HG03045 (cell line): ENCODE results near the gene GOLGA5.
A peak's percentile ranks its signal among the peaks of the same experiment; 100 is the strongest.
"Not testable (repeated sequence)": the region's sequence is repeated elsewhere in the genome, so short reads cannot be mapped to it uniquely, and the experiment has no call there.

Experiments used
- ATAC-seq: cut with Tn5 transposase; IDR thresholded peaks from one replicate; pipeline ENCODE4 v1.9.1; 2021; ENCODE audit warnings: mild to moderate bottlenecking, moderate library complexity; ENCODE audit not compliant: unreplicated experiment

GOLGA5 gene, protein sequence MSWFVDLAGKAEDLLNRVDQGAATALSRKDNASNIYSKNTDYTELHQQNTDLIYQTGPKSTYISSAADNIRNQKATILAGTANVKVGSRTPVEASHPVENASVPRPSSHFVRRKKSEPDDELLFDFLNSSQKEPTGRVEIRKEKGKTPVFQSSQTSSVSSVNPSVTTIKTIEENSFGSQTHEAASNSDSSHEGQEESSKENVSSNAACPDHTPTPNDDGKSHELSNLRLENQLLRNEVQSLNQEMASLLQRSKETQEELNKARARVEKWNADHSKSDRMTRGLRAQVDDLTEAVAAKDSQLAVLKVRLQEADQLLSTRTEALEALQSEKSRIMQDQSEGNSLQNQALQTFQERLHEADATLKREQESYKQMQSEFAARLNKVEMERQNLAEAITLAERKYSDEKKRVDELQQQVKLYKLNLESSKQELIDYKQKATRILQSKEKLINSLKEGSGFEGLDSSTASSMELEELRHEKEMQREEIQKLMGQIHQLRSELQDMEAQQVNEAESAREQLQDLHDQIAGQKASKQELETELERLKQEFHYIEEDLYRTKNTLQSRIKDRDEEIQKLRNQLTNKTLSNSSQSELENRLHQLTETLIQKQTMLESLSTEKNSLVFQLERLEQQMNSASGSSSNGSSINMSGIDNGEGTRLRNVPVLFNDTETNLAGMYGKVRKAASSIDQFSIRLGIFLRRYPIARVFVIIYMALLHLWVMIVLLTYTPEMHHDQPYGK

GRCh38 chr14:92793709-92794546, at the start of gene GOLGA5:
Gene GOLGA5 (plus strand): TSS chr14:92794305. CDS start chr14:92797438, 3,133 bp downstream.
- ATAC-seq: peak; percentile 97

- no peak for ATAC-seq
These were observed 46.3 kb upstream of the GOLGA5 start for GRCh38 chr14:92747701-92748258.

DNA sequence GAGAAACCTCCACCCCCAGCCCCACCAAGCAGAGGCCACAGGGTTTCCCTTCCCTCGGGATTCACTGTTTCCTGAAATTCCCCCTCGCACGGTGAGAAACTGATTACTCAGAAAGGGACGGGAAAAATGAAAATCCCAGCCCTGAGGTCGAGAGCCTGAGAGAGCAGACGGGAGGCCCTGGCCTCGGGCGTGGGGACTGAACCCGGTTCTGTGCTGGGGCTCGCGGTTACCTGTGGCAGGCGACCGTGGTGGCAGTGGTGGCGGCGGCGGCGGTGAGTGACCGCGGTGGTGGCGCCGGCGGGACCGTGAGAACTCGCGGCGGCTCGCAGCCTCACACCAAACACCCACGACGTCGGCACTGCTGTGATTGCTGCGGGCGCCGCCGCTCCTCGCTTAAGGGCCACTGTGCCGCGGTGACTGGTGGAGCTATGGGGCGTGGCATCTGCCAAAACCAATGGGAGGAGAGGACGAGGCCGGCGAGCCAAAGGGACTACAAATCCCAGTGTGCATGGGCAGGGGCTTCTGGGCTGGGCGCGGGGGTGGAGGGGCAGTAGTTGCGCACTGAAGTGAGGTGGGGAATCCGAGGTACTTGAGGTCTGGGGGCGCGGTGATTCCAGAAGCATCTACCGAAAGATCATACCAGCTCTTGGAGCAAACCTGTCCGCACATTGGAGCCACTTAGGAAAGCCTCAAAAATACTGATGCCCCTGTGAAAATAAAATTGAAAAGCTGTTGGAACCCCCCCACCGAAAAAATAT, 45.7 kb upstream of the GOLGA5 start, which contains the start of gene LGMN:
Gene LGMN, minus strand, starts transcription at position 369 of the 758 bp plus-strand sequence. CDS start 15,841 bp downstream, outside the sequence.
- peak; percentile 84 for ATAC-seq

DNA sequence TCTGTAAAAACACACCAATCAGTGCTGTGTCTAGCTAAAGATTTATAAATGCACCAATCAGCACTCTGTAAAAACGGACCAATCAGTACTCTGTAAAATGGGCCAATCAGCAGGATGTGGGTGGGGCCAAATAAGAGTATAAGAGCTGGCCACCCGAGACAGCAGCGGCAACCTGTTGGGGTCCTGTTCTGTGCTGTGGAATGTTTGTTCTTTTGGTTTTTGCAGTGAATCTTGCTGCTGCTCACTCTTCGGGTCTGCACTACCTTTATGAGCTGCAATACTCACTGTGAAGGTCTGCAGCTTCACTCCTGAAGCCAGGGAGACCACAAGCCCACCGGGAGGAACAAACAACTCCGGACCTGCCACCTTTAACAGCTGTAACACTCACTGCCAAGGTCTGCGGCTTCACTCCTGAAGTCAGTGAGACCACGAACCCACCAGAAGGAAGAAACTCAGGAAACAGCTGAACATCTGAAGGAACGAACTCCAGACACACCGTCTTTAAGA, 43.8 kb upstream of the GOLGA5 start:
- ATAC-seq: not testable (repeated sequence)

GRCh38 chr14:92750994-92751400, 43.1 kb upstream of the GOLGA5 start:
- ATAC-seq: no peak

- no peak for ATAC-seq
These were observed 42.3 kb upstream of the GOLGA5 start for GRCh38 chr14:92751819-92752218.

GRCh38 chr14:92753250-92753649, 40.9 kb upstream of the GOLGA5 start:
- no peak for ATAC-seq

DNA sequence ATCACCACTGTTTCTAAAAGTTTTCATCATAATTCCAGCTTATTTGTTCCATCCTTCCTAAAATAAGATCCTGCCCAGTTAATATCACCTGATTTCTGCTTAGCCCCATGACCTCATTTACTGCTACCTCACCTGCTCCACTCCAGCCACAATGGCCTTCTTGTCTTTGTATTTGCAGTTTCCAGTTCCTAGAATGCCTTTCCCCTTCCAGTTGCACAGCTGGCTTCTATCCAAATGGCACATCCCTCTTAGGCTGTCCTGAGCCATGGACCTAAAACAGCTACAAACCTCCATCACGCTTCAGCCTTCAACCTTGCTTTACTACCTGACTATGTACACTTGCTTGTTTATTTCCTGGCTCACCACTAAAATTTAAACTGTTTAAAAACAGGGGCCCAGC, 39.1 kb upstream of the GOLGA5 start:
- no peak for ATAC-seq

- no peak for ATAC-seq
These were observed 38.6 kb upstream of the GOLGA5 start for GRCh38 chr14:92755495-92755894.

- no peak for ATAC-seq
These were observed 37.7 kb upstream of the GOLGA5 start for GRCh38 chr14:92756446-92756845.

GRCh38 chr14:92759300-92759678, 34.8 kb upstream of the GOLGA5 start:
- no peak for ATAC-seq

DNA sequence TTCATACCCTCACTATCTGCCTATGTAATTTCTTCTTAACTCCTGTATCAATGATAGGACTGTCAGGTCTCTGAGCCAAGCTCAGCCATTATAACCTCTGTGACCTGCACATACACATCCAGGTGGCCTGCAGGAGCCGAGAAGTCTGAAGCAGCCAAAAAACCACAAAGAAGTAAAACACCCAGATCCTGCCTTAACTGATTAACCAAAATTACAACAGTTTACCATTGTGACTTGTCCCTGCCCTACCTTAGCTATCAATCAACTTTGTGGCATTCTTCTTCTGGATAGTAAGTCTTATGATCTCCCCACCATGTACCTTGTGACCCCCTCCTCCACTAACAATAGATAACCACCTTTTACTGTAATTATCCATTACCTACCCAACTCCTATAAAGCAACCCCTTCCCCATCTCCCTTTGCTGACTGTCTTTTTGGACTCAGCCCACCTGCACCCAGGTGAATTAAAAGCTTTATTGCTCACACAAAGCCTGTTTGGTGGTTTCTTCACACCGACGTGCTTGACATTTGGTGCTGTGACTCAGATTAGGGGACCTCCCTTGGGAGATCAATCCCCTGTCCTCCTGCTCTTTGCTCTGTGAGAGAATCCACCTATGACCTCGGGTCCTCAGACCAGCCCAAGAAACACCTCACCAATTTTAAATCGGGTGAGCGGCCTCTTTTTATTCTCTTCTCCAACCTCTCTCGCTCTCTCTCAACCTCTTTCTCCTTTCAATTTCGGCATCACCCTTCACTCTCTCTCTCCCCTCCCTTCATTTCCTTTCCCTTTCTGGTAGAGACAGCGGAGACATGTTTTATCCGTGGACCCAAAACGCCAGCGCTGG, 34.2 kb upstream of the GOLGA5 start:
- ATAC-seq: no peak

DNA sequence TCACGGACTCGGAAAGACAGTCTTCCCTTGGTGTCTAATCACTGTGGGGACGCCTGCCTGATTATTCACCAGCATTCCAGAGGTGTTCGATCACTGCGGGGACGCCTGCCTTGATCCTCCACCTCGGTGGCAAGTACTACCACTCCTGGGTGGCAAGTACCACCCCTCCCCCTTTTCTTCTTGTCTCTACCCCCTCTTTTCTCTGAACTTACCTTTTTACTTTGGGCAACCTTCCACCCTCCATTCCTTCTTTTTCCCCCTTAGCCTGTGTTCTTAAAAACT, 33.6 kb upstream of the GOLGA5 start:
- ATAC-seq: no peak

GRCh38 chr14:92763666-92764631, 30.2 kb upstream of the GOLGA5 start:
- not testable (repeated sequence) for ATAC-seq

- ATAC-seq: peak; percentile 84
These were observed 25.9 kb upstream of the GOLGA5 start for GRCh38 chr14:92768236-92768635.

DNA sequence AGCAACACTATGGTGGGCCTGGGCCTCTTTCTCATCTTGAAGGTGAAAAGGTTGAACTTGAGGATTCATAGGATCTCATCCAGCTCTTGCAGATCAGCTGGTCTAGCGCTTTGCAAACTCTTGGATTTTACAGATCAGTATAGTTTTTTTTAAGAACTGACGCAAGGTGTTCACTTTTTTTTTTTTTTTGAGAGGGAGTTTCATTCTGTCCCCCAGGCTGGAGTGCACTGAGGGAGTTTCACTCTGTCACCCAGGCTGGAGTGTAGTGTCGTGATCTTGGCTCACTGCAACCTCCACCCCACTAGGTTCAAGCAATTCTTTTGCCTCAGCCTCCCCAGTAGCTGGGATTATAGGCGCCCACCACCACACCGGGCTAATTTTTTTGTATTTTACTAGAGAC, 25.3 kb upstream of the GOLGA5 start:
- ATAC-seq: peak; percentile 10

DNA sequence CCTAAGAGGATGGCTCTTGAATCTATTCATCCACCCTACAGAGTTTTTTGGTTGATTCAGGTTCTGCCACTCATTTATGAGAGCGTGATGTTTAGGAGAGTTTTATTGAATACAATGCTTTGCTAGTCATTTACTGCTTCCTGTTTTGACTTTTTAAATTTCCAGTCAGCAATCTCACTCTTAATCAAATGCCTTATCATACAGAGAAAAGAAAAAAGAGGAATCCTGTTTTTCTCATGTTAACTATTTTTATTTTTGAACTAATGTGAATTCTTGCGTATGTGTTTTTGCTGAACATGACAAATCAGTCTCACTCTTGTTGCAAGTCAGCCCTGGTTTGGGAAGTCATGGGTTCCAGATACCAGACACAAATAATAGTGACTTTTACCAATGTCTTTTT, 23.6 kb upstream of the GOLGA5 start:
- no peak for ATAC-seq

- no peak for ATAC-seq
These were observed 19.5 kb upstream of the GOLGA5 start for GRCh38 chr14:92774572-92774971.
